Measurements from ENCODE around the gene ZNF41. TPM values are rescaled to one million over a fixed set of nuclear protein-coding genes. Genes with fewer than 3 reads are reported as not detected.
A peak's percentile ranks its signal among the peaks of the same experiment; 100 is the strongest.
"Not testable (repeated sequence)": the region's sequence is repeated elsewhere in the genome, so short reads cannot be mapped to it uniquely, and the experiment has no call there.

The ZNF41 gene
- total RNA-seq: 5.1 TPM

GRCh38 chrX:47482512-47483305 lies at the start of gene ZNF41:
Gene ZNF41, minus strand, starts transcription at chrX:47483222. Its CDS starts 15,741 bp downstream, at chrX:47467481.
- DNase-seq (ENCODE audit: low read depth in 2 of 3, low spot score in 2 of 3): peak; percentile 49 to 77 (median 71)

GRCh38 chrX:47530049-47530448 lies 47.0 kb upstream of the ZNF41 start:
- peak in 2 of 3 donors; percentile 33 to 68 for DNase-seq (ENCODE audit: low read depth in 2 of 3, low spot score in 2 of 3)

- DNase-seq (ENCODE audit: low read depth in 2 of 3, low spot score in 2 of 3): no peak
Observed at GRCh38 chrX:47529548-47529947, 46.5 kb upstream of the ZNF41 start.

GRCh38 chrX:47523713-47524166 lies 40.7 kb upstream of the ZNF41 start:
- DNase-seq (ENCODE audit: low read depth in 2 of 3, low spot score in 2 of 3): no peak

- peak; percentile 46 to 68 (median 67) for DNase-seq (ENCODE audit: low read depth in 2 of 3, low spot score in 2 of 3)
Observed at GRCh38 chrX:47523297-47523696, 40.3 kb upstream of the ZNF41 start.

GRCh38 chrX:47518144-47518543 lies 35.1 kb upstream of the ZNF41 start:
- no peak for DNase-seq (ENCODE audit: low read depth in 2 of 3, low spot score in 2 of 3)

GRCh38 chrX:47515941-47516665 lies 33.1 kb upstream of the ZNF41 start:
- no peak for DNase-seq (ENCODE audit: low read depth in 2 of 3, low spot score in 2 of 3)

- DNase-seq (ENCODE audit: low read depth in 2 of 3, low spot score in 2 of 3): no peak
Observed at GRCh38 chrX:47514533-47515235, 31.7 kb upstream of the ZNF41 start.

- DNase-seq (ENCODE audit: low read depth in 2 of 3, low spot score in 2 of 3): peak in 1 of 3 donors; percentile 36
Observed at GRCh38 chrX:47513034-47513965, 30.3 kb upstream of the ZNF41 start.

- DNase-seq (ENCODE audit: low read depth in 2 of 3, low spot score in 2 of 3): not testable (repeated sequence)
Observed at GRCh38 chrX:47512383-47512782, 29.4 kb upstream of the ZNF41 start.

GRCh38 chrX:47507153-47507867 lies 24.3 kb upstream of the ZNF41 start:
- DNase-seq (ENCODE audit: low read depth in 2 of 3, low spot score in 2 of 3): no peak

GRCh38 chrX:47503151-47503550 lies 20.1 kb upstream of the ZNF41 start:
- DNase-seq (ENCODE audit: low read depth in 2 of 3, low spot score in 2 of 3): no peak

GRCh38 chrX:47502316-47503125 lies 19.5 kb upstream of the ZNF41 start:
- no peak for DNase-seq (ENCODE audit: low read depth in 2 of 3, low spot score in 2 of 3)

GRCh38 chrX:47501226-47502074 lies 18.4 kb upstream of the ZNF41 start:
- no peak for DNase-seq (ENCODE audit: low read depth in 2 of 3, low spot score in 2 of 3)

- DNase-seq (ENCODE audit: low read depth in 2 of 3, low spot score in 2 of 3): no peak
Observed at GRCh38 chrX:47500554-47500953, 17.5 kb upstream of the ZNF41 start.

GRCh38 chrX:47499293-47499692 lies 16.3 kb upstream of the ZNF41 start:
- no peak for DNase-seq (ENCODE audit: low read depth in 2 of 3, low spot score in 2 of 3)

GRCh38 chrX:47498411-47498810 lies 15.4 kb upstream of the ZNF41 start:
- DNase-seq (ENCODE audit: low read depth in 2 of 3, low spot score in 2 of 3): no peak
